Measurements from ENCODE around the gene FBLN5.

- TF ChIP-seq POLR2AphosphoS5 (IDR thresholded peaks at IDR 0.05; ENCODE audit: borderline replicate concordance, low read depth, low read length): no peak
- no peak for TF ChIP-seq EZH2 (IDR thresholded peaks at IDR 0.05)
- TF ChIP-seq FOXP2 (optimal IDR thresholded peaks at IDR 0.05; ENCODE audit: control extremely low read depth, extremely low read length, insufficient read depth): no peak
These were observed 50.3 kb downstream of the FBLN5 start for GRCh38 chr14:91897106-91897701.
